Germinal center (tissue), 1 donor: ENCODE data around the gene MYLIP.

ENCODE experiments used
- DNase-seq: peaks from one replicate; pipeline ENCODE4 v3.0.0; 2012; ENCODE audit warnings: mixed read lengths, low spot score

MYLIP gene

DNA sequence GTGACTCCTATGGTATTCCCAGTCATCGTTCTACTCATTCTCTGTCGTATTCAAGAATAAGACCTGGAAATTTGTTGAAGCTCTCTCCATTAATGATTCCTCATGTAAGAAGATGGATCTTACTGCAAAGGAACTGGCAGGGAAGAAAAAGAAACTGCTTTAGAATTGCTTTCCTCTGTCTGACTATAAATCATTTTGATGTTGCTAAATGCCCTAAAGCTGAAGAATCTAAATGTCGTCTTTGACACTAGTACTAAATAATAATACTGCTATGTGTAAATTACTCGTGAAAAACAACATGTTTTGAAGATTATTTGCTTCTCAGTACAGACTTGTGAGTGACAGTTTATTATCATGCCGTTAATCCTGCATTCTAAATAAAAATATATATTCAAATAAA is 20.5 kb upstream of the MYLIP start:
- DNase-seq = no peak

DNA sequence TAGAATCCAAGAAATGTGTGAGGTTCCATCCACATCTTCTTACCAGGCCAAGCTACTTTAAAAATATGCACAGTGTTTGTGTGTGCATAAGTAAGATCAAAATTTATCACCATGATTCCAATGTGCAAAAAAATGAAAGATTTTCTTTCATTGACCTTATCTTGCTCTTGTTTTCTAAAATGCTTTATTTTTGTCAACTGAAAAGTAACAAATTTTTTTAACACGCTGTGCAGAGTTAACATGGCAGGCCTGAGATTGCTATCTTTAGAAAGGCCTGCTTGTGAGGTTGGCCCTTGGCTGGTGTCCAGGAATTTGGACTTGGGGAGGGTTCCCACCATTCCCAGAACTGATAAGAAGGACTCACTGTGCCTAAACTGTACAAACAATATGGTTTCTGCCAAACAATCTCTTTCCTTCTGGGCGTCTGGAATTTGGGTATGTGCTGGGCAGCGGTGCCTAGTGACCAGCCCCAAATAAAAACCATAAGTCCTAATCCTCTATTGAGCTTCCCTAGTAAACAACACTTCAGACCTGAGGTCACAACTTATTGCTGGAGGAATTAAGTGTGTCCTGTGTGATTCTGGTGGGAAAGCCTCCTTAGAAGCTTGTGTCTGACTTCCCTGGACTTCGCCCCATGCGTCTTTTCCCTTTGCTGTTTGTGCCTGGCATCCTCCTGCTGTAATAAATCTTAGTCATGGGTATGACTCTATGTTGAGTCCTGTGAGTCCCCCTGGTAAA is 19.8 kb upstream of the MYLIP start:
- DNase-seq = no peak

- DNase-seq = no peak
Measured at GRCh38 chr6:16109659-16110305, 19.1 kb upstream of the MYLIP start.

- no peak for DNase-seq
Measured at GRCh38 chr6:16118825-16119224, 10.1 kb upstream of the MYLIP start.

GRCh38 chr6:16121339-16121738 is 7.5 kb upstream of the MYLIP start:
- no peak for DNase-seq

- DNase-seq = no peak
Measured at GRCh38 chr6:16122197-16122596, 6.7 kb upstream of the MYLIP start.

DNA sequence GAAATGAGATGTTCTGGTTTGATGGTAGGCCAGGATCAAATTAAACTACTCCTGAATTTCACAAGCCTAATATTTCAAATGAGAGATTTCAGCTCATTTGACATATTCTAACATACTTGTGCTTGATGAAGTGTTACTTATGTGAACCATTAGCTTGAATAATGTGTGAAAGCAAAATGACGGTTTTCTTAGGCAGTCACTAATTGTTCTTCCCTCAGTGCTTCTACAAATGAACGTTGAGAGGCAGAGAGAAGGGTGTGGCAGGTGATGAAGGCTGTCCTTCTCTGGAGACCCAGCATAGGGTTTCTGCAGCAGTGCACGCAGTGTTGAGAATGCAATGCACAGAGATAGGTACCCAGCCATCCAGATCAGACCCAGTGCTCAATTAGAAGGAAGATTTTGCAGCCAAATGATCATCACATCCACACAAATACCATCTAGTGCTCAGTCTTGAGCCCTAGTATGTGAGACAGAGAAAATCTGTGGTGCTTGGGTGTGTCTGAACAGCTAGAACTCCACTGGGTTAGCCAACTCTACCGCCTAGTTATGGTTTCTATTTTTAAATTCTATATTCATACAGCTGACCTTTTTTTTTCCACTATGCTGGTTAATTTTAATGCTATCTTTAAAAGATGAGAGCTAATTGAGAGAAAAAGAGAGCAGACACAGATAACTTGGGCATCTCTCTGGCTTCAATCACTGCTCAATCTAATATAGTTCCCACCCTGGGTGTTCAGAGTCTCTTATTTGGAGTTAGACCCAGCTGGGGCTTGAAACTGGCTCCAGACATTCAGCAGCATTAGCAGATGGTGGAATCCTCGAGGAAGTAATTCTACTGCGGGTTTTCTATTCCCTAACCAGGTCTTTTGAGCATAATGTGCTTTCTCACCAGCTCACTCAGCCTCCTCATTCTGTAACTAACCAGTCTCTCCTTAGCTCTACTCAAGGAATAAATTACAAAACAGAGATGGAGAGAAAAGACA is 4.4 kb upstream of the MYLIP start:
- DNase-seq = no peak

DNA sequence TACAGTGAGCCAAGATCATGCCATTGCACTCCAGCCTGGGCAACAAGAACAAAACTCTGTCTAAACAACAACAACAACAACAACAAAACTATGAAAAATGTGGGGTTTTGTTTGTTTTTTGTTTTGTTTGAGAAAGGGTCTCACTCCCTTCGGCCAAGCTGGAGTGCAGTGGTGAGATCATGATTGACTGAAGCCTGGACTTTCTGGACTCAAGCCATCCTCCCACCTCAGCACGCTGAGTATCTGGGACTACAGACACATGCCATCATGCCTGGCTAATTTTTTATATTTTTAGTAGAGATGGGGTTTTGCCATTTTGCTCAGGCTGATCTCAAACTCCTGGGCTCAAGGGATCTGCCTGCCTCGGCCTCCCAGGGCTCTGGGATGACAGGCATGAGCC is 2.8 kb upstream of the MYLIP start:
- DNase-seq = no peak

GRCh38 chr6:16126861-16127260 is 2.0 kb upstream of the MYLIP start:
- no peak for DNase-seq

DNA sequence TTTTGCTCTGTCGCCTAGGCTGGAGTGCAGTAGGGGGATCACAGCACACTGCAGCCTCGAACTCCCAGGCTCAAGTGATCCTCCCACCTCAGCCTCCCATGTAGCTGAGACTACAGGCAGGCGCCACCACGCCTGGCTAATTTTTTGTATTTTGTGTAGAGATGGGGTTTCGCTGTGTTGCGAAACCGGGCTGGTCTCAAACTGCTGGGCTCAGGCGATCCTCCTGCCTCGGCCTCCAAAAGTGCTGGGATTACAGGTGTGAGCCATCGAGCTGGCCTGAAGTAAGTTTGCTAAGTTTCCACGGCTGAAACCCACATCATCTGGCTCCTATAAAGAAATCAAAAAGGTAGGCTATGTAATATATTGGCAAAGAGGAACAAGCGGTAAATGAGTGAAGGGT is 1.4 kb upstream of the MYLIP start:
- no peak for DNase-seq

DNA sequence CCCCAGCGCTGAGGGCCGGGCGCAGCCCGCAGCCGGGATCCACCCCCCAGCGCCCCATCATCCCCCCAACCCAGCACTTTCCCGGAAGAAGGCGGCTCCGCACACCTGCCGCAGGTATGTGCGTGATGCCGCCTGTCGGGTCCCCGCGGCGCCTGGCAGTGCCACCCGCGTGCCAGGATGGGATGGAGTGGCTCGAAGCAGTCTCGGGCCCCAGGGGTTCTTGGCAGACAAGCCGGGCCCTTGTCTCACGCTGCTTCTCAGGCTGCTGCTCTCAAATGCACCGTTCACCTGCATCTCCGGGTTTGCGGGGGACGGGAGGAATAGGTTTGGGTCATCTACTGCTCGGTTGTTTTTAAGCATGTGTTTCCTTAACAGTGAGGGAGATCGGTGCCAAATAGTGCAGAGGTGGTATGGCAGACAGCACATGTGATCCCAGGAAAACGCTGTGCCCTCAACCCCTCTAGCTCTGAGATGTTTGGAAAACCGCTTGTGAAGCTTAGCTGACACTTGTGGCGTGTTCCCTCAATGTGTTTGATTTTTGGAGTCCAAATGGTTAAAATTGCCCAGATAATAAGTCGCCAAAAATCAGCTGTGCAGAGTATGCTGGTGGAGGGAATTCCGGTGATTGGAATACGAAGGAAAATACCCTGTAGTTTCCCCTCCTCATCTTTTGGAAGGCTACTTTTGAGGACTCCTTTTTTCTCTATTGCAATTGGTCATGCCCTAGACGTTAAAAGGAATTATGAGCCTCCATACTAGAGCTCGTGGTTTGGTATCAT is 926 bp downstream of the MYLIP start:
- DNase-seq = no peak

- no peak for DNase-seq
Measured at GRCh38 chr6:16130437-16130891, 1.6 kb downstream of the MYLIP start.

DNA sequence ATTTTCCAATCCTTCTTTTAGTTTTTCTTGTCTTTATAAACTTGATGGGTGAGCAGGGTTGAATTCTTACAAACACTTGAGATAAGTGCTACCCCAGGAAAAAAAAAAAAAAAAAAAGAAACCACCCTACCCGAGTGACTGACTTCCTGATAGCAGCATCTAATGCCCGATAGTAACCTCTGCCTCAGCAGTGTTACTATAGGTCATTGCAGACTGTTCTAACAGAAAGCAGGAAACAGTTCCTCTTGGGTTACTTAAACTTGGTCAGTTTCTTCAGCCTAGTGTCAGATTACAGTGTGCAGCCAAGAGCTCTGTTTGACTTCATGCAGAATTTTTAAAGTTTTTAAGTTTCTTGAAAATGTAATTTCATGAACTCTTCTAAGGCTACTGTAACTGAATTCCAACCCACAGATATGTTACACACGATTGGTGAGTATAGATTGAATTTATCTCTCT is 2.1 kb downstream of the MYLIP start:
- DNase-seq = peak; percentile 75

DNA sequence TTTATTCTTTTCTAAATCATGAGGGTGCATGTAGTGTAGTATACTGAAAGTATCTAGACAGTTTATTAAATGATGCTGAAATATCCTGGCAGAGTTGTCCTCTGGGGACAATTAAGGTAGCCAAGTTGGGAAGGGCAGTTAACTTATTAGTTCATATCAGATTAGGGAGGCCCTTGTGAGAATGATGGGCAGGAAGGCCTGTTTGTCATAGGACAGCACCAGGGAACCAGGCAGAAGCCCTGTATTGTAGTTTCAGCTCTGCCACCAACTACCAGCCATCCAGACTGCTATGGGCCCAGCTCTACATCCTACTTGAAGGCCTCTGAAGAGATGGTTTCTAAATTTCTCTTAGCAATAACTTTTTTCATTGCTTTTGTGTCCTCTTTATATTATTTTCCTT is 4.0 kb downstream of the MYLIP start:
- no peak for DNase-seq

DNA sequence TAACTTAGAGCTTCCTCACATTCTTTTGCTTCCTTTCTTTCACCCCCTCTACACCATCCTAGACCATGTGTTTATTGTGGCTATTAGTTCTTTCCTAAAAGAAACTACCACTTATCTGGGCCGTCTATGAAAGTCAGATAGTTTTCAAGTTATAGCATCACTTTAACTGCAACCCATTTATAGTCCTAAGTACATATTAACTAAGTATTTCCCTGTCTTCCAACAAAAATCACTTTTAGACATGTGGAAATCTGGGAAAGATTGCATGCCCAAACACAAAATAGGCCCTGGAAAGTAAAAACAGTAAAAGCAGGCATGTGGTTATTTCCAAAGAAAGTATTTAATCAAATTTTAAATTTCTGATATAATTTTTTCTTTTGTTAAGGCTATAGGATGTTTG is 5.5 kb downstream of the MYLIP start:
- DNase-seq = no peak

DNA sequence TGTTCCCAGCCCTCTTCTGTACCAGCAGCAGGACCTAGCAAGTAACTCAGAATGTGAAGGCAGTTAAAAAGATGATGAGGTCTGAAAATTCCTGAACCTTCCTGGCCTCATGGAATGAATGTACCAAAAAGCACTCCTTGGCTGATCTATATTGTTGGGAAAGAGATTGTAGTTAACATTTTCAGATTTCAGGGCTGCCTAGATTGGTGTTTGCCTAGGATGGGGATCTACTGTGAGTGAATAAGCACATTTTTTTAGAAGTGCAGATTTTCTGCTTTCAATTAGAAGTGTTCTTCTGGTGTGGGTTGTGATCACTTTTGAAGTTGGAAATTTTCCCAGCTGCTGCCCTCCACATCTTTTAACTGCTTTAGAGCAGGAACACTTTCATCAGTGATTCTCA is 6.2 kb downstream of the MYLIP start:
- no peak for DNase-seq

GRCh38 chr6:16136091-16136490 is 7.2 kb downstream of the MYLIP start:
- no peak for DNase-seq

- no peak for DNase-seq
Measured at GRCh38 chr6:16136621-16137450, 8.0 kb downstream of the MYLIP start.

GRCh38 chr6:16137451-16137801 is 8.5 kb downstream of the MYLIP start:
- DNase-seq = no peak

DNA sequence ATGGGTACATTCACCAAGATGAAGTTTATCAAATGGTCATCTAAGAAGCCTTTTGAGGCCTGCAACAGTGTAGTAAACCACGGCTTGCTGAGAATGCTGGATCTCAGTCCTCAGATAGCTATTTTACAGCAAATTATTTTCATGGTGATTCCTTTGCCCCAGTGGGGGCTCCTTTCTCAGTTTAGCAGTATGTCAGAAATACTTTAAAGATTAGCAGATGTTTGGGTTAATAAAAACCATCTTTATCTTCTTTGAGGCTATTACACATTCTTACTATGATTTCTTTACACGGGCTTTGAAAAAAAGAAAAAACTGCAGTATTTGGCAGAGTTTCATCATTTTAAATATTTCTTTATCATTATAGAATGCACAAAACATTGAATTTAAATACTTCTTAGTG is 10.7 kb downstream of the MYLIP start:
- DNase-seq = no peak

GRCh38 chr6:16140607-16141006 is 11.7 kb downstream of the MYLIP start:
- no peak for DNase-seq
